Endothelial cell of umbilical vein (primary cell): ENCODE data around the gene TNFSF18. TPM values are rescaled to one million over a fixed set of nuclear protein-coding genes. Genes with fewer than 3 reads are reported as not detected.

Source experiments
- BruUV-seq: library from RNA; stranded (reverse); fragments of 400-500 nt; replicated peaks from 2 replicates; lab custom pipeline; 2021; lab: Mats Ljungman, UMichigan
- CTCF ChIA-PET: fragments of 300-600, 350-600 bp; sonication (Branson Sonifier 250); formaldehyde crosslinking; loops from one replicate; lab custom pipeline; 2021; ENCODE audit warnings: antibody characterized with exemption, inconsistent platforms; lab: Charles Lee
- POLR2A ChIA-PET: fragments of 300-600, 350-600 bp; sonication (Branson Sonifier 250); formaldehyde crosslinking; loops from one replicate; lab custom pipeline; 2021; ENCODE audit warnings: antibody characterized with exemption, inconsistent platforms; lab: Charles Lee
- DNase-seq: peaks from one replicate; pipeline ENCODE4 v3.0.0-alpha.2; 2011; ENCODE audit warnings: low read depth, low spot score
- FAIRE-seq: peaks from 2 replicates; lab custom pipeline; 2011; peaks lifted over from hg19 to GRCh38; lab: Jason Lieb, UNC
- H2AFZ ChIP-seq: 2 replicates; pipeline ENCODE4 v1.6.0; 2012; ENCODE audit warnings: low read depth, low read length, control low read depth, inconsistent platforms
- H3K27ac ChIP-seq: 2 replicates; pipeline ENCODE4 v1.5.1; 2011; ENCODE audit warnings: low read depth, mild to moderate bottlenecking, control low read depth, low read length, moderate library complexity; ENCODE audit not compliant: insufficient read depth
- H3K27me3 ChIP-seq, 2 experiments: 2 replicates each; pipeline versions ENCODE4 v1.6.0 to v1.6.1; 2011; ENCODE audit warnings: low read length in 2 of 2, mixed read lengths in 1 of 2; ENCODE audit not compliant: control insufficient read depth in 2 of 2, insufficient read depth in 2 of 2
- H3K36me3 ChIP-seq, 2 experiments: 2 replicates in 1 of 2; 3 replicates in 1 of 2; pipeline ENCODE4 v1.5.1; 2011; ENCODE audit warnings: low read length in 2 of 2, mild to moderate bottlenecking in 1 of 2, moderate library complexity in 1 of 2; ENCODE audit not compliant: control insufficient read depth in 2 of 2, insufficient read depth in 2 of 2; ENCODE audit errors: extremely low read depth in 1 of 2
- H3K4me1 ChIP-seq: 3 replicates; pipeline ENCODE4 v1.5.1; 2011; ENCODE audit warnings: mild to moderate bottlenecking, low read length; ENCODE audit not compliant: control insufficient read depth, insufficient read depth; ENCODE audit errors: extremely low read depth
- H3K4me2 ChIP-seq: 2 replicates; pipeline ENCODE4 v1.6.1; 2011; ENCODE audit warnings: low read length, control low read depth, mixed read lengths; ENCODE audit not compliant: insufficient read depth
- H3K4me3 ChIP-seq, 3 experiments: fragments of 200-600 bp in 1 of 3; sonication (generic), shearing (Covaris generic) in 1 of 3; replicated peaks in 1 of 3; 2 replicates each; pipeline ENCODE4 v1.5.1; 2011 to 2016; ENCODE audit warnings: control low read depth in 3 of 3, low read length in 3 of 3, mild to moderate bottlenecking in 2 of 3, inconsistent platforms in 1 of 3, low read depth in 1 of 3, moderate library complexity in 1 of 3; ENCODE audit not compliant: insufficient read depth in 1 of 3
- H3K79me2 ChIP-seq: 2 replicates; pipeline ENCODE4 v1.6.0; 2012; ENCODE audit warnings: low read length, inconsistent platforms; ENCODE audit not compliant: control insufficient read depth, insufficient read depth
- H3K9ac ChIP-seq: replicated peaks from 2 replicates; pipeline ENCODE3; 2011; ENCODE audit warnings: low read length, control low read depth; ENCODE audit not compliant: insufficient read depth; ENCODE audit errors: extremely low read depth
- H3K9me1 ChIP-seq: replicated peaks from 3 replicates; pipeline ENCODE4 v1.6.0; 2011; ENCODE audit warnings: mild to moderate bottlenecking, low read length; ENCODE audit not compliant: control insufficient read depth, insufficient read depth; ENCODE audit errors: extremely low read depth
- H3K9me3 ChIP-seq: replicated peaks from 2 replicates; pipeline ENCODE4 v1.5.1; 2012; ENCODE audit warnings: low read length, inconsistent platforms; ENCODE audit not compliant: control insufficient read depth, insufficient read depth
- H4K20me1 ChIP-seq: replicated peaks from 2 replicates; pipeline ENCODE3; 2011; ENCODE audit warnings: mild to moderate bottlenecking, low read length; ENCODE audit not compliant: control insufficient read depth, insufficient read depth; ENCODE audit errors: extremely low read depth
- EZH2 ChIP-seq: IDR thresholded peaks from 2 replicates; pipeline ENCODE4 v1.6.1; 2012; ENCODE audit warnings: borderline replicate concordance, low read depth, mild to moderate bottlenecking, moderate library complexity, low read length, inconsistent platforms; ENCODE audit not compliant: severe bottlenecking
- FOS ChIP-seq: IDR thresholded peaks from 2 replicates; pipeline ENCODE4 v1.6.1; 2011; ENCODE audit warnings: mild to moderate bottlenecking, low read length, moderate library complexity, borderline replicate concordance; ENCODE audit not compliant: insufficient read depth
- GATA2 ChIP-seq: IDR thresholded peaks from 2 replicates; pipeline ENCODE4 v1.7.0; 2011; ENCODE audit warnings: low read depth, mild to moderate bottlenecking, moderate library complexity, mixed read lengths, low read length; ENCODE audit not compliant: insufficient read length, insufficient read depth
- JUN ChIP-seq: IDR thresholded peaks from 2 replicates; pipeline ENCODE4 v1.6.1; 2011; ENCODE audit warnings: borderline replicate concordance, low read depth; ENCODE audit not compliant: insufficient read length, insufficient read depth
- MYC ChIP-seq: IDR thresholded peaks from one replicate; pipeline ENCODE4 v1.6.1; 2011; ENCODE audit warnings: mild to moderate bottlenecking, low read depth, low read length
- POLR2A ChIP-seq: IDR thresholded peaks from 2 replicates; pipeline ENCODE4 v1.6.1; 2012; ENCODE audit warnings: low read depth, mild to moderate bottlenecking, control low read depth, low read length
- POLR2AphosphoS5 ChIP-seq: IDR thresholded peaks from 2 replicates; pipeline ENCODE4 v1.6.1; 2012; ENCODE audit warnings: low read depth, mild to moderate bottlenecking, control low read depth, low read length, moderate library complexity; ENCODE audit not compliant: insufficient read depth
- dilution Hi-C: fragments of 300-500 bp; cut with MboI; formaldehyde crosslinking; loops from one replicate; pipeline ENCODE4 v1.15.0; 2019; ENCODE audit warnings: low sequenced_read_pairs; ENCODE audit not compliant: extremely low pct_ligation_motif_present
- intact Hi-C: fragments of 100-400 bp; cut with micrococcal nuclease; formaldehyde crosslinking; loops from one replicate; pipeline ENCODE4 v1.10.0; 2022
- polyA plus RNA-seq, 4 experiments: library from polyadenylated mRNA; depleted of rRNA in 3 of 4; stranded (reverse) in 3 of 4; unstranded in 1 of 4; fragments of >200 nt; gene quantifications; 2 replicates each; pipeline versions ENCODE4 v1.2.1 to v1.2.3, GENCODE V29; 2011 to 2012; ENCODE audit warnings: missing spikeins in 1 of 4
- total RNA-seq: library from RNA; stranded (reverse); gene quantifications from 2 replicates; pipeline ENCODE4 v1.2.3, GENCODE V29; 2021
- TF ChIP-seq, protein P1 (sequence below), 2 donors: IDR thresholded peaks; 1 replicate in 1 of 2; 2 replicates in 1 of 2; pipeline ENCODE4 v1.5.1; 2011; ENCODE audit warnings: low read length in 2 of 2, mild to moderate bottlenecking in 2 of 2, moderate library complexity in 2 of 2, control low read depth in 1 of 2, inconsistent platforms in 1 of 2, low read depth in 1 of 2; ENCODE audit not compliant: insufficient read depth in 1 of 2; ENCODE audit errors: extremely low read depth in 1 of 2
- TF ChIP-seq, protein P2 (sequence below): IDR thresholded peaks from 2 replicates; pipeline ENCODE4 v1.6.1; 2011; ENCODE audit not compliant: insufficient read depth, insufficient read length

Gene TNFSF18
- total and polyA plus RNA-seq, 2 donors (not counting 3 experiments of a cell fraction or from before 2014, with no cell fraction given): 15.3 to 39.4 TPM

DNA sequence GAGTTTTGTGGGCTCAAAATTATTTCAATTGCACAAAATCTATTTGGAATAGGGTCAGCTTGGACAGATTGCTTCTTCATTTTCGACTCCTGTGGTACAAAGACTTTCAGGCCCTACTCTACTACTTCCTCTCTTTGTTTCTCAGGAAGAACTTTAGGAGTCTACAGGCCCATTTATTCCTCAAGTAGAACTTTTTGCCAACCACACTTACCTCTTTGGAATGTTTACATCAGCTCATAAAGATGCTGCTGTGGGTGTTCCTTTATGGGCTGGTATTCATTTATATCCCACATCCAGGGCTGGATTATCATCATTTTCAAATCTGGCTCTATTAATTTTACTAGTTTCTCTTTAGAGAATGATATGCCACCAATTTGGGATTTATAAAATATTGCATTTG lies 46.3 kb upstream of the TNFSF18 start:
- no peaks in the 10 kb centered on the region for H3K4me1 ChIP-seq
- FAIRE-seq (no peak), DNase-seq (peak; percentile 14)
- no TSS peak for BruUV-seq
- intact Hi-C loops: no loop called here
- no peak overlapping the region for H3K4me2 ChIP-seq
- TF ChIP-seq POLR2A: no peak
- no peak for TF ChIP-seq GATA2
- no peak for TF ChIP-seq MYC
- TF ChIP-seq JUN: no peak
- TF ChIP-seq, protein P1, sequence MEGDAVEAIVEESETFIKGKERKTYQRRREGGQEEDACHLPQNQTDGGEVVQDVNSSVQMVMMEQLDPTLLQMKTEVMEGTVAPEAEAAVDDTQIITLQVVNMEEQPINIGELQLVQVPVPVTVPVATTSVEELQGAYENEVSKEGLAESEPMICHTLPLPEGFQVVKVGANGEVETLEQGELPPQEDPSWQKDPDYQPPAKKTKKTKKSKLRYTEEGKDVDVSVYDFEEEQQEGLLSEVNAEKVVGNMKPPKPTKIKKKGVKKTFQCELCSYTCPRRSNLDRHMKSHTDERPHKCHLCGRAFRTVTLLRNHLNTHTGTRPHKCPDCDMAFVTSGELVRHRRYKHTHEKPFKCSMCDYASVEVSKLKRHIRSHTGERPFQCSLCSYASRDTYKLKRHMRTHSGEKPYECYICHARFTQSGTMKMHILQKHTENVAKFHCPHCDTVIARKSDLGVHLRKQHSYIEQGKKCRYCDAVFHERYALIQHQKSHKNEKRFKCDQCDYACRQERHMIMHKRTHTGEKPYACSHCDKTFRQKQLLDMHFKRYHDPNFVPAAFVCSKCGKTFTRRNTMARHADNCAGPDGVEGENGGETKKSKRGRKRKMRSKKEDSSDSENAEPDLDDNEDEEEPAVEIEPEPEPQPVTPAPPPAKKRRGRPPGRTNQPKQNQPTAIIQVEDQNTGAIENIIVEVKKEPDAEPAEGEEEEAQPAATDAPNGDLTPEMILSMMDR (IDR thresholded peaks at IDR 0.05; ENCODE audit: extremely low read depth in 1 of 2, insufficient read depth in 1 of 2, low read depth in 1 of 2, low read length in 2 of 2): no peak
- no peak overlapping the region for H2AFZ ChIP-seq
- no peaks in the 10 kb centered on the region for H3K36me3 ChIP-seq
- H3K9ac ChIP-seq: no peak overlapping the region
- ChIA-PET POLR2A (no interaction called here), CTCF (no interaction called here)
- H3K79me2 ChIP-seq: no peaks in the 10 kb centered on the region
- dilution Hi-C loops: no loop called here
- no peak overlapping the region for H3K27ac ChIP-seq
- no peaks in the 10 kb centered on the region for H4K20me1 ChIP-seq
- no peak overlapping the region for H3K4me3 ChIP-seq
- H3K9me1 ChIP-seq: no peaks in the 10 kb centered on the region
- H3K9me3 ChIP-seq: no peaks in the 10 kb centered on the region
- H3K27me3 ChIP-seq: no peaks in the 10 kb centered on the region

DNA sequence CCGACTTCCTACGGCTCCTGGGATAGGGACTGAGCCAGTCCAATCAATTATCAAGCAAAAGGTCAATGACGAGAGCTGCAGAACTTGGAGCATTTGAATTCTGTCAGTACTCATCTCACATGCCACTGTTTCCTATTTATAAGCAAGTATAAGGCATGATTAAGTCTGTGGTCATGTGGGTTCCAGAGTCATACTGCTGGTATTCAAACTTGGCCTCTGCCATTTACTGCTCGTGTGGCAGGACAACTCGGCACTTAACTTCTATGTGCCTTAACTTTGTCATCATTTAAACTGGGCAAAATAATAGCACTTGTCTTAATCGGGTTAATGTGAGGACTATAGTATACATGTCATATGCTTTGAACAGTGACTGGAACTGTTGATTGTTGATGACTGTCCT lies 44.9 kb upstream of the TNFSF18 start:
- no peaks in the 10 kb centered on the region for H3K9me1 ChIP-seq
- ChIA-PET POLR2A (no interaction called here), CTCF (no interaction called here)
- H3K9me3 ChIP-seq: no peaks in the 10 kb centered on the region
- H3K4me2 ChIP-seq: no peak overlapping the region
- dilution Hi-C loops: no loop called here
- no peak overlapping the region for H3K27ac ChIP-seq
- H2AFZ ChIP-seq: no peak overlapping the region
- FAIRE-seq (no peak), DNase-seq (no peak)
- no peaks in the 10 kb centered on the region for H3K27me3 ChIP-seq
- BruUV-seq: no TSS peak
- H3K4me3 ChIP-seq: no peak overlapping the region
- no peak overlapping the region for H3K9ac ChIP-seq
- H3K79me2 ChIP-seq: no peaks in the 10 kb centered on the region
- H3K36me3 ChIP-seq: no peaks in the 10 kb centered on the region
- intact Hi-C loops: no loop called here
- H4K20me1 ChIP-seq: no peaks in the 10 kb centered on the region
- no peaks in the 10 kb centered on the region for H3K4me1 ChIP-seq
- no peak for TF ChIP-seq POLR2AphosphoS5
- no peak for TF ChIP-seq EZH2
- TF ChIP-seq JUN: no peak
- TF ChIP-seq, protein P2, sequence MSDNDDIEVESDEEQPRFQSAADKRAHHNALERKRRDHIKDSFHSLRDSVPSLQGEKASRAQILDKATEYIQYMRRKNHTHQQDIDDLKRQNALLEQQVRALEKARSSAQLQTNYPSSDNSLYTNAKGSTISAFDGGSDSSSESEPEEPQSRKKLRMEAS: no peak
- TF ChIP-seq FOS: no peak
